ENCODE measurements around the gene VEPH1. TPM values are rescaled to one million over a fixed set of nuclear protein-coding genes. Genes with fewer than 3 reads are reported as not detected.

VEPH1 gene
- polyA plus RNA-seq, 1 donor (not counting 4 experiments of a cell fraction or from before 2014, with no cell fraction given), result 0.21 TPM

DNA sequence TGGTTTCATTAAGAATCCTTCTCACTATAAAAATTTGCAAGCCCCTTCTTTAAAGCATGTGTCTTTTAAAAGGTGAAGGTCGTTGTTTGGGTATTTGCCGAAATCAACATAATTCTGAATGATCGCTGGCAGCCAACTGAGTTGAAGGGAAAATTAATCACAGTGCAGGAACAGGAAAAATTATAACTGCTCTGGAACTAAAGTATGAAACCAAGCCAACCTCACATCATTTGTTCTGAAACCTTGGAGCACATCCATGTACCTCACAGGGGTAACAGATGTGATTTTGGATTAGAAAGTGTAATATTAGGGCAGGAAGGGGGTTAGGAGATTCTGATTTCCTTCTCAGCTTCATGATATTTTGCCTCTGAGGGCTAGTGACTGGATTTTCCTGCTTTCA is 118.7 kb downstream of the VEPH1 start:
- H3K36me3 ChIP-seq (ENCODE audit: control insufficient read depth in 2 of 2, extremely low read depth in 1 of 2, insufficient read depth in 2 of 2, low read length in 2 of 2), result no peaks in the 10 kb centered on the region
- FAIRE-seq (no peak), DNase-seq (ENCODE audit: low read depth, low spot score) (no peak)
- H3K9ac ChIP-seq (ENCODE audit: control insufficient read depth, extremely low read depth, insufficient read depth, low read length), result no peak overlapping the region
- no peak for TF ChIP-seq EZH2 (IDR thresholded peaks at IDR 0.05; ENCODE audit: low read length)
- TF ChIP-seq, protein P1, sequence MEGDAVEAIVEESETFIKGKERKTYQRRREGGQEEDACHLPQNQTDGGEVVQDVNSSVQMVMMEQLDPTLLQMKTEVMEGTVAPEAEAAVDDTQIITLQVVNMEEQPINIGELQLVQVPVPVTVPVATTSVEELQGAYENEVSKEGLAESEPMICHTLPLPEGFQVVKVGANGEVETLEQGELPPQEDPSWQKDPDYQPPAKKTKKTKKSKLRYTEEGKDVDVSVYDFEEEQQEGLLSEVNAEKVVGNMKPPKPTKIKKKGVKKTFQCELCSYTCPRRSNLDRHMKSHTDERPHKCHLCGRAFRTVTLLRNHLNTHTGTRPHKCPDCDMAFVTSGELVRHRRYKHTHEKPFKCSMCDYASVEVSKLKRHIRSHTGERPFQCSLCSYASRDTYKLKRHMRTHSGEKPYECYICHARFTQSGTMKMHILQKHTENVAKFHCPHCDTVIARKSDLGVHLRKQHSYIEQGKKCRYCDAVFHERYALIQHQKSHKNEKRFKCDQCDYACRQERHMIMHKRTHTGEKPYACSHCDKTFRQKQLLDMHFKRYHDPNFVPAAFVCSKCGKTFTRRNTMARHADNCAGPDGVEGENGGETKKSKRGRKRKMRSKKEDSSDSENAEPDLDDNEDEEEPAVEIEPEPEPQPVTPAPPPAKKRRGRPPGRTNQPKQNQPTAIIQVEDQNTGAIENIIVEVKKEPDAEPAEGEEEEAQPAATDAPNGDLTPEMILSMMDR (optimal IDR thresholded peaks at IDR 0.05 in 1 of 3, IDR thresholded peaks at IDR 0.05 in 1 of 3, conservative IDR thresholded peaks at IDR 0.05 in 1 of 3; ENCODE audit: extremely low read depth in 1 of 3, insufficient read depth in 2 of 3, low read length in 3 of 3), result no peak
- H4K20me1 ChIP-seq (ENCODE audit: control insufficient read depth, extremely low read depth, insufficient read depth, low read length), result no peaks in the 10 kb centered on the region
- H3K9me3 ChIP-seq (ENCODE audit: control insufficient read depth, low read depth, low read length), result no peaks in the 10 kb centered on the region
- H3K27me3 ChIP-seq (ENCODE audit: control insufficient read depth, extremely low read depth, insufficient read depth, low read length), result peaks cover 3% of the 10 kb centered on the region
- dilution Hi-C loops (cut with MboI; ENCODE audit: extremely low pct_ligation_motif_present, low sequenced_read_pairs), result no loop called here
- H3K9me1 ChIP-seq (ENCODE audit: control insufficient read depth, extremely low read depth, insufficient read depth, low read length), result no peaks in the 10 kb centered on the region
- H3K4me1 ChIP-seq (ENCODE audit: control insufficient read depth, extremely low read depth, insufficient read depth, low read length), result peaks cover 10% of the 10 kb centered on the region
- H3K79me2 ChIP-seq (ENCODE audit: control insufficient read depth, insufficient read depth, low read length), result no peaks in the 10 kb centered on the region
- H3K4me2 ChIP-seq (ENCODE audit: control insufficient read depth, extremely low read depth, insufficient read depth, low read depth, low read length), result no peak overlapping the region
- H2AFZ ChIP-seq (ENCODE audit: control insufficient read depth, low read length), result no peak overlapping the region
- H3K4me3 ChIP-seq (ENCODE audit: control insufficient read depth in 2 of 3, extremely low read depth in 1 of 3, insufficient read depth in 2 of 3, low read depth in 1 of 3, low read length in 3 of 3), result no peak overlapping the region
- no peak overlapping the region for H3K27ac ChIP-seq (ENCODE audit: control insufficient read depth, insufficient read depth, low read length)

DNA sequence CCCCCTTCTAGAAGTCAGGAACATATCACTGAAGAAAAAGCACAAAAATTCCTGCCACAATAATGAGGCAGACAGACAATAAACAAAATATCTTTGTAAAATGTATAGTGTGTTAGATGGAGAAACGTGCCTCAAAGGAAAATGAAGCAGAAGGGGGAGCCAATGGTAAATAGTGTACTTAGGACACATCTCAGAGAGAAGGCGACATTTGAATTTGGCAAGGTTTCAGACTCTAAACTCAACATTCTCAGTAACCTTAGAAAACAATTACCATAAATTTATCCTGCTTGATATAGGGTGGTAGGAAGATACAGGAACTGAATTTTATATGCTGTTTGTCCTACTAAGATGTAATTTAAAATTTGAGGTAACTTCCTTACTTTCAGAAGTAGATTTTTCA is 119.2 kb downstream of the VEPH1 start:
- no peak overlapping the region for H3K4me3 ChIP-seq (ENCODE audit: control insufficient read depth in 2 of 3, extremely low read depth in 1 of 3, insufficient read depth in 2 of 3, low read depth in 1 of 3, low read length in 3 of 3)
- no peak for FAIRE-seq

More for the DNA sequence above, 119.2 kb downstream of the VEPH1 start:
- Histone ChIP-seq H3K9me1 (ENCODE audit: control insufficient read depth, extremely low read depth, insufficient read depth, low read length) (no peaks in the 10 kb centered on the region), H3K9me3 (ENCODE audit: control insufficient read depth, low read depth, low read length) (no peaks in the 10 kb centered on the region), H3K4me1 (ENCODE audit: control insufficient read depth, extremely low read depth, insufficient read depth, low read length) (peaks cover 8% of the 10 kb centered on the region), H3K4me2 (ENCODE audit: control insufficient read depth, extremely low read depth, insufficient read depth, low read depth, low read length) (no peak overlapping the region), H2AFZ (ENCODE audit: control insufficient read depth, low read length) (no peak overlapping the region), H4K20me1 (ENCODE audit: control insufficient read depth, extremely low read depth, insufficient read depth, low read length) (no peaks in the 10 kb centered on the region), H3K27ac (ENCODE audit: control insufficient read depth, insufficient read depth, low read length) (no peak overlapping the region), H3K9ac (ENCODE audit: control insufficient read depth, extremely low read depth, insufficient read depth, low read length) (no peak overlapping the region), H3K27me3 (ENCODE audit: control insufficient read depth, extremely low read depth, insufficient read depth, low read length) (peaks cover 3% of the 10 kb centered on the region), H3K79me2 (ENCODE audit: control insufficient read depth, insufficient read depth, low read length) (no peaks in the 10 kb centered on the region), H3K36me3 (ENCODE audit: control insufficient read depth in 2 of 2, extremely low read depth in 1 of 2, insufficient read depth in 2 of 2, low read length in 2 of 2) (no peaks in the 10 kb centered on the region)
- TF ChIP-seq, protein P1 (optimal IDR thresholded peaks at IDR 0.05 in 1 of 3, IDR thresholded peaks at IDR 0.05 in 1 of 3, conservative IDR thresholded peaks at IDR 0.05 in 1 of 3; ENCODE audit: extremely low read depth in 1 of 3, insufficient read depth in 2 of 3, low read length in 3 of 3), result no peak
- no peak for TF ChIP-seq EZH2 (IDR thresholded peaks at IDR 0.05; ENCODE audit: low read length)
- dilution Hi-C loops (cut with MboI; ENCODE audit: extremely low pct_ligation_motif_present, low sequenced_read_pairs), result no loop called here
- DNase-seq (ENCODE audit: low read depth, low spot score), result no peak
